IMR-90 (cell line): ENCODE measurements around the gene ST7.

Experiments used
- CEBPB ChIP-seq: IDR thresholded peaks from 2 replicates; pipeline ENCODE4 v1.6.1; 2012; ENCODE audit warnings: low read depth, low read length, improper control_type of control experiment
- FOS ChIP-seq: fragments of 150-350 bp; IDR thresholded peaks from 2 replicates; pipeline ENCODE4 v1.6.1; 2016; ENCODE audit warnings: low read depth, low read length
- MAZ ChIP-seq: IDR thresholded peaks from 2 replicates; pipeline ENCODE4 v1.6.1; 2012; ENCODE audit warnings: low read depth, mild to moderate bottlenecking, low read length, improper control_type of control experiment, moderate library complexity, borderline replicate concordance
- MXI1 ChIP-seq: IDR thresholded peaks from 2 replicates; pipeline ENCODE4 v1.6.1; 2012; ENCODE audit warnings: low read depth, mild to moderate bottlenecking, low read length, moderate library complexity, borderline replicate concordance
- NFE2L2 ChIP-seq: fragments of 150-350 bp; IDR thresholded peaks from 2 replicates; pipeline ENCODE4 v1.6.1; 2016; ENCODE audit warnings: low read depth, mild to moderate bottlenecking, low read length
- POLR2A ChIP-seq: IDR thresholded peaks from 2 replicates; pipeline ENCODE4 v1.6.1; 2012; ENCODE audit warnings: mild to moderate bottlenecking, low read depth, low read length
- SMC3 ChIP-seq: fragments of 150-350 bp; IDR thresholded peaks from 2 replicates; pipeline ENCODE4 v1.6.1; 2016; ENCODE audit warnings: low read depth, mild to moderate bottlenecking, antibody characterized with exemption, low read length, moderate library complexity
- TF ChIP-seq, protein P1 (sequence below): conservative IDR thresholded peaks from 2 replicates; pipeline ENCODE4 v1.5.1; 2012; ENCODE audit warnings: mild to moderate bottlenecking, low read depth, low read length, improper control_type of control experiment
- TF ChIP-seq, protein P2 (sequence below): fragments of 150-350 bp; IDR thresholded peaks from 2 replicates; pipeline ENCODE4 v1.6.1; 2017; ENCODE audit warnings: mild to moderate bottlenecking, antibody characterized with exemption, low read length, low read depth

- TF ChIP-seq POLR2A: no peak
- TF ChIP-seq NFE2L2: no peak
- TF ChIP-seq, protein P1, sequence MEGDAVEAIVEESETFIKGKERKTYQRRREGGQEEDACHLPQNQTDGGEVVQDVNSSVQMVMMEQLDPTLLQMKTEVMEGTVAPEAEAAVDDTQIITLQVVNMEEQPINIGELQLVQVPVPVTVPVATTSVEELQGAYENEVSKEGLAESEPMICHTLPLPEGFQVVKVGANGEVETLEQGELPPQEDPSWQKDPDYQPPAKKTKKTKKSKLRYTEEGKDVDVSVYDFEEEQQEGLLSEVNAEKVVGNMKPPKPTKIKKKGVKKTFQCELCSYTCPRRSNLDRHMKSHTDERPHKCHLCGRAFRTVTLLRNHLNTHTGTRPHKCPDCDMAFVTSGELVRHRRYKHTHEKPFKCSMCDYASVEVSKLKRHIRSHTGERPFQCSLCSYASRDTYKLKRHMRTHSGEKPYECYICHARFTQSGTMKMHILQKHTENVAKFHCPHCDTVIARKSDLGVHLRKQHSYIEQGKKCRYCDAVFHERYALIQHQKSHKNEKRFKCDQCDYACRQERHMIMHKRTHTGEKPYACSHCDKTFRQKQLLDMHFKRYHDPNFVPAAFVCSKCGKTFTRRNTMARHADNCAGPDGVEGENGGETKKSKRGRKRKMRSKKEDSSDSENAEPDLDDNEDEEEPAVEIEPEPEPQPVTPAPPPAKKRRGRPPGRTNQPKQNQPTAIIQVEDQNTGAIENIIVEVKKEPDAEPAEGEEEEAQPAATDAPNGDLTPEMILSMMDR: no peak
- no peak for TF ChIP-seq FOS
- no peak for TF ChIP-seq MAZ
- no peak for TF ChIP-seq CEBPB
- no peak for TF ChIP-seq SMC3
- TF ChIP-seq MXI1: no peak
- TF ChIP-seq, protein P2, sequence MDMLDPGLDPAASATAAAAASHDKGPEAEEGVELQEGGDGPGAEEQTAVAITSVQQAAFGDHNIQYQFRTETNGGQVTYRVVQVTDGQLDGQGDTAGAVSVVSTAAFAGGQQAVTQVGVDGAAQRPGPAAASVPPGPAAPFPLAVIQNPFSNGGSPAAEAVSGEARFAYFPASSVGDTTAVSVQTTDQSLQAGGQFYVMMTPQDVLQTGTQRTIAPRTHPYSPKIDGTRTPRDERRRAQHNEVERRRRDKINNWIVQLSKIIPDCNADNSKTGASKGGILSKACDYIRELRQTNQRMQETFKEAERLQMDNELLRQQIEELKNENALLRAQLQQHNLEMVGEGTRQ: no peak
These were observed 185.2 kb downstream of the ST7 start for GRCh38 chr7:117138495-117138894.
